Cardiac muscle cell (in vitro differentiated cells and primary cell): ENCODE data around the gene ABT1. TPM values are rescaled to one million over a fixed set of nuclear protein-coding genes. Genes with fewer than 3 reads are reported as not detected.

Experiments used
- DNase-seq, 2 donors: peaks; one replicate each; pipeline versions ENCODE4 v3.0.0 to v3.0.0-alpha.2; 2010 to 2017; ENCODE audit warnings: low read depth in 1 of 2, low spot score in 1 of 2
- H3K27ac ChIP-seq: fragments of 200-600 bp; sonication (generic); 2 replicates; pipeline ENCODE4 v1.5.1; 2016
- H3K27me3 ChIP-seq: fragments of 200-600 bp; sonication (generic); 2 replicates; pipeline ENCODE4 v1.6.0; 2016; ENCODE audit warnings: control low read depth
- H3K36me3 ChIP-seq: fragments of 200-600 bp; sonication (generic); 2 replicates; pipeline ENCODE4 v1.5.1; 2016; ENCODE audit warnings: control low read depth
- H3K4me1 ChIP-seq: fragments of 200-600 bp; sonication (generic); 2 replicates; pipeline ENCODE4 v1.8.1; 2017; ENCODE audit warnings: low read depth, mild to moderate bottlenecking, mixed run types
- H3K4me3 ChIP-seq: fragments of 200-600 bp; sonication (generic); 2 replicates; pipeline ENCODE4 v1.5.1; 2016; ENCODE audit warnings: mild to moderate bottlenecking
- H3K9me3 ChIP-seq: fragments of 200-600 bp; sonication (generic); 2 replicates; pipeline ENCODE4 v1.5.1; 2017; ENCODE audit warnings: low read depth, mild to moderate bottlenecking, control low read depth
- CTCF ChIP-seq: IDR thresholded peaks from 2 replicates; pipeline ENCODE4 v1.5.1; 2012; ENCODE audit warnings: low read depth, mild to moderate bottlenecking, low read length
- polyA plus RNA-seq: library from polyadenylated mRNA; unstranded; fragments of >200 nt; fragmentation: Nextera tagmentation; extraction: Ambion mirVana; gene quantifications from 2 replicates; pipeline ENCODE4 v1.2.1, GENCODE V29; 2016
- total RNA-seq: library from RNA; depleted of rRNA; stranded (reverse); fragments of >200 nt; gene quantifications from 2 replicates; pipeline ENCODE4 v1.2.3, GENCODE V29; 2016

Gene ABT1
- total and polyA plus RNA-seq, 2 experiments from 2014 or later = 21.2 to 30.2 TPM

GRCh38 chr6:26627843-26628242 lies 31.1 kb downstream of the ABT1 start:
- no peak overlapping the region for H3K4me3 ChIP-seq
- H3K4me1 ChIP-seq = no peaks in the 10 kb centered on the region
- H3K27me3 ChIP-seq = no peaks in the 10 kb centered on the region
- no peaks in the 10 kb centered on the region for H3K9me3 ChIP-seq
- no peak for DNase-seq
- TF ChIP-seq CTCF = no peak
- no peak overlapping the region for H3K27ac ChIP-seq
- no peaks in the 10 kb centered on the region for H3K36me3 ChIP-seq

GRCh38 chr6:26629359-26629758 lies 32.6 kb downstream of the ABT1 start:
- H3K9me3 ChIP-seq = no peaks in the 10 kb centered on the region
- H3K4me1 ChIP-seq = no peaks in the 10 kb centered on the region
- no peaks in the 10 kb centered on the region for H3K27me3 ChIP-seq
- DNase-seq = no peak
- H3K27ac ChIP-seq = no peak overlapping the region
- no peak for TF ChIP-seq CTCF
- no peak overlapping the region for H3K4me3 ChIP-seq
- H3K36me3 ChIP-seq = no peaks in the 10 kb centered on the region

- Histone ChIP-seq H3K27me3 (no peaks in the 10 kb centered on the region), H3K4me1 (no peaks in the 10 kb centered on the region), H3K27ac (no peak overlapping the region), H3K4me3 (no peak overlapping the region), H3K9me3 (no peaks in the 10 kb centered on the region), H3K36me3 (peaks cover 34% of the 10 kb centered on the region)
- no peak for TF ChIP-seq CTCF
- DNase-seq = no peak
Measured at GRCh38 chr6:26640806-26641205, 44.1 kb downstream of the ABT1 start.

GRCh38 chr6:26646074-26646473 lies 49.3 kb downstream of the ABT1 start:
- Histone ChIP-seq H3K4me3 (no peak overlapping the region), H3K4me1 (no peaks in the 10 kb centered on the region), H3K9me3 (no peaks in the 10 kb centered on the region), H3K27me3 (no peaks in the 10 kb centered on the region), H3K36me3 (peaks cover 24% of the 10 kb centered on the region), H3K27ac (no peak overlapping the region)
- no peak for TF ChIP-seq CTCF
- DNase-seq = no peak

Other genes starting within 250 kb of the ABT1 start
- gene BTN3A2, start 231.8 kb upstream of the ABT1 start, total RNA-seq = 0.28 and 0.39 TPM in 2 replicates
- gene BTN3A2, start 231.8 kb upstream of the ABT1 start, polyA plus RNA-seq = 0.53 and 1.3 TPM in 2 replicates
- 7.2 and 16.9 TPM in 2 replicates for gene BTN2A2, start 213.8 kb upstream of the ABT1 start, total RNA-seq
- 9.7 and 13.5 TPM in 2 replicates for gene BTN2A2, start 213.8 kb upstream of the ABT1 start, polyA plus RNA-seq
- 1.2 and 3.5 TPM in 2 replicates for gene BTN3A1, start 194.7 kb upstream of the ABT1 start, total RNA-seq
- 1.9 and 3.7 TPM in 2 replicates for gene BTN3A1, start 194.7 kb upstream of the ABT1 start, polyA plus RNA-seq
- gene BTN3A3, start 156.4 kb upstream of the ABT1 start, total RNA-seq = 0.14 and 1.4 TPM in 2 replicates
- gene BTN3A3, start 156.4 kb upstream of the ABT1 start, polyA plus RNA-seq = 2.9 TPM in 1 of 2 replicates, not detected in the other
- gene BTN2A1, start 139.0 kb upstream of the ABT1 start, total RNA-seq = 16.0 and 18.9 TPM in 2 replicates
- gene BTN2A1, start 139.0 kb upstream of the ABT1 start, polyA plus RNA-seq = 21.2 and 27.2 TPM in 2 replicates
- not detected in 2 replicates for gene BTN1A1, start 96.7 kb upstream of the ABT1 start, total RNA-seq
- 0.14 and 0.35 TPM in 2 replicates for gene BTN1A1, start 96.7 kb upstream of the ABT1 start, polyA plus RNA-seq
- 56.6 and 57.1 TPM in 2 replicates for gene HMGN4, start 58.6 kb upstream of the ABT1 start, total RNA-seq
- gene HMGN4, start 58.6 kb upstream of the ABT1 start, polyA plus RNA-seq = 54.7 and 62.4 TPM in 2 replicates
- gene ZNF322, start 62.8 kb downstream of the ABT1 start, total RNA-seq = 16.4 and 18.1 TPM in 2 replicates
- gene ZNF322, start 62.8 kb downstream of the ABT1 start, polyA plus RNA-seq = 16.1 and 18.0 TPM in 2 replicates